Breast epithelium (tissue), 3 donors: ENCODE data around the gene STEAP1B.

Source experiments
- CTCF ChIP-seq, 3 donors: fragments of 450-650 bp; IDR thresholded peaks; one replicate each; pipeline ENCODE4 v1.5.1; 2016 to 2017; ENCODE audit warnings: antibody characterized with exemption in 3 of 3, mild to moderate bottlenecking in 3 of 3, moderate library complexity in 3 of 3
- POLR2A ChIP-seq: fragments of 450-650 bp; IDR thresholded peaks from one replicate; pipeline ENCODE4 v1.6.1; 2016; ENCODE audit warnings: antibody characterized with exemption, mild to moderate bottlenecking, moderate library complexity

DNA sequence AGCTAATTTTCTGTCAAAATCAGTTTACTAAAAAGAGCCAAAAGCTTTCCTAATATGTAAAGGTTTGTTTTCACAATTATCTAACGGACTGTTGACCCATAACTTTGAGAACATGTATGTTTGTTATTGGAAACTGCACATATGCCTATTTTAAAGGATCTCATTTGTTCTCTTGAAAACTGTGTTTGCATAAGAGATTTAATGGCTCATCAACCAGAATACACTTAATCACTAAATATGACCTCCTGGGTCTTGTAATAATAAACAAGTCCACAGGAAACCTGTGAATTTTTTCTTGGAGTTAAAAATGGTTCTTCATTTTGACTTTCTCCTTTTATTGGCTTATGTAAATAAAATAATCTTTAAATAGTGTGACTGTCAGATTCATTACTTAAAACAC lies 48.3 kb upstream of the STEAP1B start:
- TF ChIP-seq CTCF (IDR thresholded peaks at IDR 0.05) (no peak), POLR2A (no peak)
